GM18499 (cell line): ENCODE measurements around the gene ARFGEF2.

Experiments used
- ATAC-seq: cut with Tn5 transposase; IDR thresholded peaks from one replicate; pipeline ENCODE4 v1.9.1; 2021; ENCODE audit warnings: moderate number of reproducible peaks; ENCODE audit not compliant: insufficient read depth, unreplicated experiment

The ARFGEF2 gene

GRCh38 chr20:48898210-48898609 lies 23.3 kb upstream of the ARFGEF2 start:
- ATAC-seq, result no peak

GRCh38 chr20:48898896-48899530 lies 22.5 kb upstream of the ARFGEF2 start:
- ATAC-seq, result no peak

- ATAC-seq, result no peak
These were observed 21.6 kb upstream of the ARFGEF2 start for GRCh38 chr20:48899881-48900280.

GRCh38 chr20:48901326-48901725 lies 20.2 kb upstream of the ARFGEF2 start:
- ATAC-seq, result no peak

- ATAC-seq, result no peak
These were observed 17.8 kb upstream of the ARFGEF2 start for GRCh38 chr20:48903705-48904104.

GRCh38 chr20:48904566-48905296 lies 16.8 kb upstream of the ARFGEF2 start:
- no peak for ATAC-seq

GRCh38 chr20:48905297-48905647 lies 16.2 kb upstream of the ARFGEF2 start:
- ATAC-seq, result no peak

- no peak for ATAC-seq
These were observed 15.2 kb upstream of the ARFGEF2 start for GRCh38 chr20:48906221-48906877.

- no peak for ATAC-seq
These were observed 12.7 kb upstream of the ARFGEF2 start for GRCh38 chr20:48908656-48909319.

- no peak for ATAC-seq
These were observed 11.6 kb upstream of the ARFGEF2 start for GRCh38 chr20:48909910-48910309.

- ATAC-seq, result no peak
These were observed 11.1 kb upstream of the ARFGEF2 start for GRCh38 chr20:48910347-48910781.

GRCh38 chr20:48912065-48912464 lies 9.4 kb upstream of the ARFGEF2 start:
- no peak for ATAC-seq

GRCh38 chr20:48916699-48917098 lies 4.8 kb upstream of the ARFGEF2 start:
- no peak for ATAC-seq

GRCh38 chr20:48919336-48919881 lies 2.1 kb upstream of the ARFGEF2 start:
- ATAC-seq, result no peak

GRCh38 chr20:48919882-48920526 lies 1.5 kb upstream of the ARFGEF2 start:
- no peak for ATAC-seq

- no peak for ATAC-seq
These were observed 864 bp upstream of the ARFGEF2 start for GRCh38 chr20:48920527-48921167.

GRCh38 chr20:48921883-48922820 lies 641 bp downstream of the ARFGEF2 start:
- no peak for ATAC-seq

- ATAC-seq, result no peak
These were observed 1.7 kb downstream of the ARFGEF2 start for GRCh38 chr20:48923149-48923718.
